ENCODE data around the gene PPIC. TPM values are rescaled to one million over a fixed set of nuclear protein-coding genes. Genes with fewer than 3 reads are reported as not detected.

PPIC gene
- polyA plus RNA-seq, 4 donors, result 36.3 to 44.7 (median 37.8) TPM

Other genes with a start within 250 kb of the PPIC start
- 10 to 100 TPM; 11.6 to 27.9 (median 26.3) TPM for gene SNX24, start 191.1 kb downstream of the PPIC start, polyA plus RNA-seq (ENCODE audit: insufficient read length in 4 of 4)
- 1 to 10 TPM in 3 of 4 donors, under 1 TPM in 1; 0.61 to 1.9 (median 1.2) TPM for gene PRDM6, start 52.5 kb upstream of the PPIC start, polyA plus RNA-seq (ENCODE audit: insufficient read length in 4 of 4)

All from left renal pelvis (tissue), 4 donors.